Measurements from ENCODE around the gene TSACC. TPM values are rescaled to one million over a fixed set of nuclear protein-coding genes. Genes with fewer than 3 reads are reported as not detected.
A peak's percentile ranks its signal among the peaks of the same experiment; 100 is the strongest.

Gene TSACC
- total and polyA plus RNA-seq, 9 of the 15 experiments (the other 6 are each of a cell fraction or from before 2014, with no cell fraction given): 0.45 to 7.4 (median 2.6) TPM

GRCh38 chr1:156338180-156338976 lies at the start of gene TSACC, which contains the start of gene CCT3 (continued):
- TF ChIP-seq ZBTB33 (CRISPR knock-in tag; IDR thresholded peaks at IDR 0.05) (no peak), DDX20 (tag; IDR thresholded peaks at IDR 0.05; ENCODE audit: low read depth) (no peak), SRSF3 (IDR thresholded peaks at IDR 0.05; ENCODE audit: insufficient read depth, low read length) (no peak), BRD4 (IDR thresholded peaks at IDR 0.05) (no peak), KAT2B (IDR thresholded peaks at IDR 0.05; ENCODE audit: low read depth, low read length) (no peak), SAFB (IDR thresholded peaks at IDR 0.05; ENCODE audit: borderline replicate concordance, low read depth, low read length) (no peak), E2F4 (CRISPR knock-in tag; IDR thresholded peaks at IDR 0.05; ENCODE audit: low read depth) (no peak), USF2 (CRISPR knock-in tag; IDR thresholded peaks at IDR 0.05) (no peak; the same call in 1 of the 2 replicates), ZNF444 (CRISPR knock-in tag; IDR thresholded peaks at IDR 0.05) (no peak), XRCC5 (IDR thresholded peaks at IDR 0.05; ENCODE audit: low read depth, low read length) (no peak), ATF3 (IDR thresholded peaks at IDR 0.05) (no peak), ATF3 (CRISPR knock-in tag; conservative IDR thresholded peaks at IDR 0.05) (0 out of 2 replicates have a peak, but pooled peaks have one; percentile 10), ETV1 (tag; conservative IDR thresholded peaks at IDR 0.05; ENCODE audit: low read depth) (no peak), ZNF224 (CRISPR knock-in tag; IDR thresholded peaks at IDR 0.05) (no peak), MAFG (tag; conservative IDR thresholded peaks at IDR 0.05) (no peak), CEBPB (tag; IDR thresholded peaks at IDR 0.05) (no peak), ZNF586 (CRISPR knock-in tag; conservative IDR thresholded peaks at IDR 0.05) (no peak), ZHX1 (conservative IDR thresholded peaks at IDR 0.05; ENCODE audit: low read length) (no peak), ZNF143 (CRISPR knock-in tag; IDR thresholded peaks at IDR 0.05) (peak; percentile 94), EHMT2 (IDR thresholded peaks at IDR 0.05) (no peak), ELF2 (CRISPR knock-in tag; IDR thresholded peaks at IDR 0.05) (no peak), BCOR (IDR thresholded peaks at IDR 0.05) (no peak)

Data from K562 (cell line).